ENCODE data around the gene AFAP1L2.

- TF ChIP-seq, protein P1, sequence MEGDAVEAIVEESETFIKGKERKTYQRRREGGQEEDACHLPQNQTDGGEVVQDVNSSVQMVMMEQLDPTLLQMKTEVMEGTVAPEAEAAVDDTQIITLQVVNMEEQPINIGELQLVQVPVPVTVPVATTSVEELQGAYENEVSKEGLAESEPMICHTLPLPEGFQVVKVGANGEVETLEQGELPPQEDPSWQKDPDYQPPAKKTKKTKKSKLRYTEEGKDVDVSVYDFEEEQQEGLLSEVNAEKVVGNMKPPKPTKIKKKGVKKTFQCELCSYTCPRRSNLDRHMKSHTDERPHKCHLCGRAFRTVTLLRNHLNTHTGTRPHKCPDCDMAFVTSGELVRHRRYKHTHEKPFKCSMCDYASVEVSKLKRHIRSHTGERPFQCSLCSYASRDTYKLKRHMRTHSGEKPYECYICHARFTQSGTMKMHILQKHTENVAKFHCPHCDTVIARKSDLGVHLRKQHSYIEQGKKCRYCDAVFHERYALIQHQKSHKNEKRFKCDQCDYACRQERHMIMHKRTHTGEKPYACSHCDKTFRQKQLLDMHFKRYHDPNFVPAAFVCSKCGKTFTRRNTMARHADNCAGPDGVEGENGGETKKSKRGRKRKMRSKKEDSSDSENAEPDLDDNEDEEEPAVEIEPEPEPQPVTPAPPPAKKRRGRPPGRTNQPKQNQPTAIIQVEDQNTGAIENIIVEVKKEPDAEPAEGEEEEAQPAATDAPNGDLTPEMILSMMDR (IDR thresholded peaks at IDR 0.05; ENCODE audit: low read length): no peak
- TF ChIP-seq EZH2 (optimal IDR thresholded peaks at IDR 0.05; ENCODE audit: low read depth, low read length) (no peak), EZH2phosphoT487 (IDR thresholded peaks at IDR 0.05; ENCODE audit: low read length) (no peak)
These were observed 37.9 kb upstream of the AFAP1L2 start for GRCh38 chr10:114442091-114442630.
